Left ventricle myocardium inferior (tissue), 1 donor: ENCODE results near the gene KRTAP12-4. TPM values are rescaled to one million over a fixed set of nuclear protein-coding genes. Genes with fewer than 3 reads are reported as not detected.

Experiments used
- DNase-seq: peaks from one replicate; pipeline ENCODE4 v3.0.0-alpha.2; 2020
- H3K27ac ChIP-seq: fragments of 200-600 bp; replicated peaks from 2 replicates; pipeline ENCODE4 v1.8.0; 2021
- H3K27me3 ChIP-seq: fragments of 200-600 bp; 2 replicates; pipeline ENCODE4 v1.8.0; 2021; ENCODE audit warnings: low read depth
- H3K36me3 ChIP-seq: fragments of 200-600 bp; 2 replicates; pipeline ENCODE4 v1.8.0; 2021
- H3K4me1 ChIP-seq: fragments of 200-600 bp; 2 replicates; pipeline ENCODE4 v1.8.0; 2021
- H3K4me3 ChIP-seq: fragments of 200-600 bp; 2 replicates; pipeline ENCODE4 v1.8.0; 2021; ENCODE audit warnings: mild to moderate bottlenecking, moderate library complexity
- H3K9me3 ChIP-seq: fragments of 200-600 bp; replicated peaks from 2 replicates; pipeline ENCODE4 v1.8.0; 2021
- intact Hi-C: fragments of 100-400 bp; cut with micrococcal nuclease; formaldehyde crosslinking; loops from one replicate; pipeline ENCODE4 v1.11.0; 2022
- total RNA-seq: library from RNA; stranded (reverse); fragmentation: NEBNext Ultra II Directional; extraction: Animal tissue kit (Norgen Biotek cat#: 25700); gene quantifications from one replicate; pipeline ENCODE4 v1.2.1, GENCODE V29; 2021
- TF ChIP-seq, protein P1 (sequence below): fragments of 200-600 bp; IDR thresholded peaks from 2 replicates; pipeline ENCODE4 v1.8.0; 2021; ENCODE audit warnings: antibody characterized with exemption, mild to moderate bottlenecking, borderline replicate concordance
- donor health status: DM: no; HTN: yes; CAD: no; lungs with severe emphysema.

KRTAP12-4 gene
- total RNA-seq, 1 donor from 2014 or later: not detected

DNA sequence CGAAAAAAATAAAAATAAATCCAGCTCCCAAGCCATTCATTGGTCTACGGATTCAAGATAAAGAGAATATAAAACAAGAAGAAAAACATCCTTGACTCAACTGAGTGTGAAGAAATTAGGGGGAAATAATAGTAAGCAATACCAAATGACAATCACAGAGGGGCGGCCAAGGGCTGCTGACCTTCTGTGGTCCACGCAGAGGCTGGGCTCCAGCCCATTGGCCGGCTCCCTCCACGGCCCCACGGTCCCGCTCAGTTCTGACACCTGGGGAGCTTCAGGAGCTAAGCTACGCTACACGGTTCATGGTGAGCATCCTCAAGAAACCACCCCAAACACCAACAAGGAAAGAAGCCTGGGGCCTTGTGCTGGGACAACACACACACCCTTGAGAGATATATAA lies 42.1 kb upstream of the KRTAP12-4 start:
- Histone ChIP-seq H3K27me3 (peaks cover 60% of the 10 kb centered on the region), H3K36me3 (no peaks in the 10 kb centered on the region), H3K4me1 (no peaks in the 10 kb centered on the region), H3K4me3 (no peak overlapping the region), H3K9me3 (peaks cover 30% of the 10 kb centered on the region), H3K27ac (no peak overlapping the region)
- DNase-seq: no peak
- TF ChIP-seq, protein P1, sequence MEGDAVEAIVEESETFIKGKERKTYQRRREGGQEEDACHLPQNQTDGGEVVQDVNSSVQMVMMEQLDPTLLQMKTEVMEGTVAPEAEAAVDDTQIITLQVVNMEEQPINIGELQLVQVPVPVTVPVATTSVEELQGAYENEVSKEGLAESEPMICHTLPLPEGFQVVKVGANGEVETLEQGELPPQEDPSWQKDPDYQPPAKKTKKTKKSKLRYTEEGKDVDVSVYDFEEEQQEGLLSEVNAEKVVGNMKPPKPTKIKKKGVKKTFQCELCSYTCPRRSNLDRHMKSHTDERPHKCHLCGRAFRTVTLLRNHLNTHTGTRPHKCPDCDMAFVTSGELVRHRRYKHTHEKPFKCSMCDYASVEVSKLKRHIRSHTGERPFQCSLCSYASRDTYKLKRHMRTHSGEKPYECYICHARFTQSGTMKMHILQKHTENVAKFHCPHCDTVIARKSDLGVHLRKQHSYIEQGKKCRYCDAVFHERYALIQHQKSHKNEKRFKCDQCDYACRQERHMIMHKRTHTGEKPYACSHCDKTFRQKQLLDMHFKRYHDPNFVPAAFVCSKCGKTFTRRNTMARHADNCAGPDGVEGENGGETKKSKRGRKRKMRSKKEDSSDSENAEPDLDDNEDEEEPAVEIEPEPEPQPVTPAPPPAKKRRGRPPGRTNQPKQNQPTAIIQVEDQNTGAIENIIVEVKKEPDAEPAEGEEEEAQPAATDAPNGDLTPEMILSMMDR: no peak
- intact Hi-C loops: no loop called here

DNA sequence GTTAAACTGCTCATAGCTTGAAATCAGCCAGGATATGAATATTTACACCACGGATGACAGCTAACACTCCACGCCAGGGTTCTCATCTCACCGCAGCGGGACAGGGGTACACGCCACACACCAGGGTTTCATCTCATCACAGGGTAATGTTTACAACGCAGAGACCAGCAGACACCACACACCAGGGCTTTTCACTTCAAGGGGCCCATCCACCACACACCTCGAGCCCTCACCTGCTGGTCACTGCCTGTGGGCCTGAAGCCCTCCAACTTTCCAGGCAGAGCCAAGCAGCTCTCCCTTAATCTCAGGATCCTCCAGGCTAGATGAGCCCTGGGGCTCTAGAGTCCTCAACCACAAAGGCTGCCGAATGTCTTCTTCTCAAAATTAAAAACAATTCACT lies 41.2 kb upstream of the KRTAP12-4 start:
- Histone ChIP-seq H3K27me3 (peaks cover 51% of the 10 kb centered on the region), H3K4me3 (no peak overlapping the region), H3K27ac (no peak overlapping the region), H3K36me3 (no peaks in the 10 kb centered on the region), H3K4me1 (no peaks in the 10 kb centered on the region), H3K9me3 (peaks cover 30% of the 10 kb centered on the region)
- TF ChIP-seq, protein P1: no peak
- intact Hi-C loops: no loop called here
- no peak for DNase-seq

DNA sequence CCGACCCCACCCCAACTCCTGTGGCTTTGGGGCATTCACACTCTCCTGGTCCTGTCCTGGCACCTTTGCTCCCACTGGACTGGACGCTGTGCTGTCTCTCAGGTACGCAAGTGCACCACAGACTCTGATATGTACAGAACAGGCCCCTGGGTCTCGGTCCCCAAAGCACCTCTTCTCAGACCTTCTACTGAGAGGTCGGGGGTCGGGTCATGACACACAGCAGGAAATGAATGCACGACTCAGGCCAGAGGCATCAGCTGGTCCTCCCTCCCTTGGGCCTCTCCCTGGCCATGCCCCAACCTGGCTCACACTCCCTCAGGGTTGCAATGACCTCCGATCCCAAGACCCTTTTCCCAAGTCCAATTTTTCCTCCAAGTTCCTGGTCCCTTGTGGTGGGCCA lies 40.7 kb upstream of the KRTAP12-4 start:
- intact Hi-C loops: no loop called here
- Histone ChIP-seq H3K36me3 (no peaks in the 10 kb centered on the region), H3K9me3 (peaks cover 30% of the 10 kb centered on the region), H3K4me1 (no peaks in the 10 kb centered on the region), H3K4me3 (no peak overlapping the region), H3K27ac (no peak overlapping the region), H3K27me3 (peaks cover 47% of the 10 kb centered on the region)
- DNase-seq: no peak
- TF ChIP-seq, protein P1: no peak

DNA sequence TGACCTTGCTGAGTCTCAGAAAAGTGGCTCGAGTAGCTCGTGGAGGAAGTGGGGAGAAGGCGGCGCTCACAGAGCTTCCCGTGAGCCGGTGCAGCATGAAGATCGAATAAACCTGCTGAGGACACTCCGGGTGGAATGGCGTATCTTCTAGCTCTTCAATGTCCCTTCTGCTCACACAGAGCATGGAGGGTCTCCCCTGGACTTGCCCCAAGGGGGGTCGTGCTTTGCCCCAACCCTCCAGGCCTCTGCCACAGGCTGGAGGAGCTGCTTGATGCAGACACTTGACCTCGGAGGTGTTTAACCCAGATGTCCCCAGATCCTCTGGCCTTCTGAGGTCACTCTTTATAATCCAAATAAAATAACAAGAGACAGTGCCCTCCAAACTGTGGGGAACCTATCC lies 40.3 kb upstream of the KRTAP12-4 start:
- Histone ChIP-seq H3K27ac (no peak overlapping the region), H3K36me3 (no peaks in the 10 kb centered on the region), H3K9me3 (peaks cover 30% of the 10 kb centered on the region), H3K27me3 (peaks cover 43% of the 10 kb centered on the region), H3K4me1 (no peaks in the 10 kb centered on the region), H3K4me3 (no peak overlapping the region)
- DNase-seq: no peak
- intact Hi-C loops: no loop called here
- TF ChIP-seq, protein P1: no peak

- peaks cover 30% of the 10 kb centered on the region for H3K9me3 ChIP-seq
- H3K27me3 ChIP-seq: peaks cover 35% of the 10 kb centered on the region
- no peaks in the 10 kb centered on the region for H3K4me1 ChIP-seq
- intact Hi-C loops: no loop called here
- H3K36me3 ChIP-seq: no peaks in the 10 kb centered on the region
- no peak for DNase-seq
- H3K4me3 ChIP-seq: no peak overlapping the region
- TF ChIP-seq, protein P1: no peak
- no peak overlapping the region for H3K27ac ChIP-seq
Observed at GRCh38 chr21:44692798-44693512, 38.5 kb upstream of the KRTAP12-4 start.
